DOHH2 (cell line): ENCODE results near the gene STRA6.

ENCODE experiments used
- H3F3A ChIP-seq: fragments of 200-600 bp; sonication (generic), shearing (Covaris generic); 2 replicates; pipeline ENCODE4 v1.6.0; 2016; ENCODE audit warnings: antibody characterized with exemption, mild to moderate bottlenecking; ENCODE audit not compliant: control insufficient read depth, insufficient read depth
- H3K27ac ChIP-seq: fragments of 200-600 bp; sonication (generic); 2 replicates; pipeline ENCODE4 v1.5.1; 2014; ENCODE audit warnings: low read depth, mild to moderate bottlenecking, low read length, moderate library complexity
- H3K27me3 ChIP-seq: fragments of 200-600 bp; sonication (generic); 2 replicates; pipeline ENCODE4 v1.6.1; 2014; ENCODE audit warnings: mild to moderate bottlenecking, low read length, mixed read lengths; ENCODE audit not compliant: control insufficient read depth
- H3K36me3 ChIP-seq: fragments of 200-600 bp; sonication (generic); 2 replicates; pipeline ENCODE4 v1.6.1; 2014; ENCODE audit warnings: mild to moderate bottlenecking, low read length, moderate library complexity, mixed read lengths; ENCODE audit not compliant: control insufficient read depth
- H3K4me1 ChIP-seq: fragments of 200-600 bp; sonication (generic); 2 replicates; pipeline ENCODE4 v1.6.1; 2014; ENCODE audit warnings: mild to moderate bottlenecking, low read length, mixed read lengths; ENCODE audit not compliant: control insufficient read depth
- H3K4me2 ChIP-seq: fragments of 200-600 bp; sonication (generic); 2 replicates; pipeline ENCODE4 v1.6.0; 2014; ENCODE audit warnings: mild to moderate bottlenecking, low read length, moderate library complexity
- H3K4me3 ChIP-seq: fragments of 200-600 bp; sonication (generic); 2 replicates; pipeline ENCODE4 v1.5.1; 2014; ENCODE audit warnings: mild to moderate bottlenecking, low read length, mixed read lengths
- H3K79me2 ChIP-seq: fragments of 200-600 bp; sonication (generic); 2 replicates; pipeline ENCODE4 v1.6.1; 2014; ENCODE audit warnings: mild to moderate bottlenecking, low read length, mixed read lengths; ENCODE audit not compliant: control insufficient read depth
- H3K9me2 ChIP-seq: fragments of 200-600 bp; sonication (generic); replicated peaks from 2 replicates; pipeline ENCODE4 v1.6.1; 2014; ENCODE audit warnings: mild to moderate bottlenecking, low read length, mixed read lengths; ENCODE audit not compliant: control insufficient read depth
- H3K9me3 ChIP-seq: fragments of 200-600 bp; sonication (generic); 2 replicates; pipeline ENCODE4 v1.6.1; 2014; ENCODE audit warnings: antibody characterized with exemption, low read length, mixed read lengths; ENCODE audit not compliant: control insufficient read depth, insufficient read depth
- H4K20me1 ChIP-seq: fragments of 200-600 bp; sonication (generic); 2 replicates; pipeline ENCODE4 v1.6.0; 2014; ENCODE audit warnings: low read depth, mild to moderate bottlenecking, antibody characterized with exemption, low read length, moderate library complexity; ENCODE audit not compliant: control insufficient read depth, insufficient read depth
- CTCF ChIP-seq: fragments of 200-600 bp; sonication (generic); IDR thresholded peaks from one replicate; pipeline ENCODE4 v1.5.1; 2014; ENCODE audit warnings: antibody characterized with exemption, mild to moderate bottlenecking, low read depth, low read length; ENCODE audit not compliant: poor library complexity, severe bottlenecking
- EZH2phosphoT487 ChIP-seq: fragments of 200-600 bp; sonication (generic); IDR thresholded peaks from 2 replicates; pipeline ENCODE4 v1.6.1; 2017; ENCODE audit warnings: borderline replicate concordance, mild to moderate bottlenecking, antibody characterized with exemption, low read length, moderate library complexity, mixed read lengths

STRA6 gene

GRCh38 chr15:74137537-74137894, 65.1 kb downstream of the STRA6 start:
- Histone ChIP-seq H3K27ac (no peak overlapping the region), H3K4me1 (no peaks in the 10 kb centered on the region), H4K20me1 (no peaks in the 10 kb centered on the region), H3K27me3 (no peaks in the 10 kb centered on the region; the same call in 1 of the 2 replicates), H3K9me2 (no peaks in the 10 kb centered on the region), H3K4me3 (no peak overlapping the region), H3F3A (no peaks in the 10 kb centered on the region), H3K4me2 (no peak overlapping the region), H3K9me3 (no peaks in the 10 kb centered on the region), H3K79me2 (no peaks in the 10 kb centered on the region), H3K36me3 (no peaks in the 10 kb centered on the region)
- TF ChIP-seq EZH2phosphoT487 (no peak), CTCF (no peak)

- H3K4me2 ChIP-seq: no peak overlapping the region
- H3K9me2 ChIP-seq: no peaks in the 10 kb centered on the region
- no peaks in the 10 kb centered on the region for H4K20me1 ChIP-seq
- no peaks in the 10 kb centered on the region for H3K4me1 ChIP-seq
- no peak overlapping the region for H3K4me3 ChIP-seq
- H3K27ac ChIP-seq: no peak overlapping the region
- H3K36me3 ChIP-seq: no peaks in the 10 kb centered on the region
- no peaks in the 10 kb centered on the region for H3K27me3 ChIP-seq
- TF ChIP-seq CTCF: no peak
- TF ChIP-seq EZH2phosphoT487: no peak
- no peaks in the 10 kb centered on the region for H3K9me3 ChIP-seq
- no peaks in the 10 kb centered on the region for H3F3A ChIP-seq
- H3K79me2 ChIP-seq: no peaks in the 10 kb centered on the region
Observed at GRCh38 chr15:74136814-74137536, 65.6 kb downstream of the STRA6 start.

GRCh38 chr15:74136540-74136813, 66.1 kb downstream of the STRA6 start:
- Histone ChIP-seq H3K9me3 (no peaks in the 10 kb centered on the region), H3K27ac (no peak overlapping the region), H3K9me2 (no peaks in the 10 kb centered on the region), H3K27me3 (no peaks in the 10 kb centered on the region), H3K36me3 (no peaks in the 10 kb centered on the region), H4K20me1 (no peaks in the 10 kb centered on the region), H3K4me1 (no peaks in the 10 kb centered on the region), H3F3A (no peaks in the 10 kb centered on the region), H3K4me2 (no peak overlapping the region), H3K79me2 (no peaks in the 10 kb centered on the region), H3K4me3 (no peak overlapping the region)
- no peak for TF ChIP-seq EZH2phosphoT487

- Histone ChIP-seq H3K36me3 (no peaks in the 10 kb centered on the region), H3K4me3 (no peak overlapping the region), H3F3A (no peaks in the 10 kb centered on the region), H4K20me1 (no peaks in the 10 kb centered on the region), H3K9me2 (no peaks in the 10 kb centered on the region), H3K9me3 (no peaks in the 10 kb centered on the region), H3K79me2 (no peaks in the 10 kb centered on the region), H3K4me2 (no peak overlapping the region), H3K4me1 (no peaks in the 10 kb centered on the region), H3K27me3 (no peaks in the 10 kb centered on the region), H3K27ac (no peak overlapping the region)
- TF ChIP-seq CTCF (no peak), EZH2phosphoT487 (no peak)
Observed at GRCh38 chr15:74135041-74135565, 67.5 kb downstream of the STRA6 start.
